GM19193 (cell line): ENCODE measurements around the gene DHCR7.

Source experiments
- POLR2A ChIP-seq: IDR thresholded peaks from 4 replicates; pipeline ENCODE4 v1.6.1; 2011; ENCODE audit not compliant: insufficient read depth, insufficient read length; ENCODE audit errors: extremely low read depth

The DHCR7 gene

DNA sequence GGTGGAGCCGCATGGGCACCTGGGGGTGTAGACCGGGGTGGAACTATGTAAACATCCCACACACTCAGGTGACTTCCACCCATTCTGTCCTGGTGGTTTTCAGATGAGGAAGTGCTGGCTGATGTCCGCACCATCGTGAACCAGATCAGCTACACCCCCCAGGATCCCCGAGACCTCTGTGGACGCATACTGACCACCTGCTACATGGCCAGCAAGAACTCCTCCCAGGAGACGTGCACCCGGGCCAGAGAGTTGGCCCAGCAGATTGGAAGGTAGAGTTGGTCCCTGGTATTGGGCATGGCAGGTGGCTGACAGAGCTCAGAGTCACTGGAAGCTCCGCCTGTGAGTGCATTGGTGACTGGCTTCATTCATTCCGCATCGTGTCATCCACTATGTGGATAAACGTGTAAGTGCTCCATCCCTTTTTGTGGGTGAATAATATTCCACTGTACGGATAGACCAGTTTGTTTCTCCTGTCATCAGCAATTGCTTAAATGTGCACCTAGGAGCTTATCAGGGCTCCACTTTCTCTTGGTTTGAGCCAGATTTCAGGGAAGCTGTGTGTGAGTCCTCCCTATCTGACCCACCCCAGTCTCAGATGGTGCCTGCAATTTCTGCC is 34.7 kb upstream of the DHCR7 start:
- no peak for TF ChIP-seq POLR2A

GRCh38 chr11:71482216-71482615 is 34.0 kb upstream of the DHCR7 start:
- no peak for TF ChIP-seq POLR2A

- TF ChIP-seq POLR2A, result no peak
These were observed 33.1 kb upstream of the DHCR7 start for GRCh38 chr11:71481101-71481960.

GRCh38 chr11:71478528-71478840 is 30.3 kb upstream of the DHCR7 start:
- no peak for TF ChIP-seq POLR2A

GRCh38 chr11:71477641-71478527 is 29.7 kb upstream of the DHCR7 start:
- no peak for TF ChIP-seq POLR2A

GRCh38 chr11:71476926-71477640 is 28.9 kb upstream of the DHCR7 start:
- no peak for TF ChIP-seq POLR2A

DNA sequence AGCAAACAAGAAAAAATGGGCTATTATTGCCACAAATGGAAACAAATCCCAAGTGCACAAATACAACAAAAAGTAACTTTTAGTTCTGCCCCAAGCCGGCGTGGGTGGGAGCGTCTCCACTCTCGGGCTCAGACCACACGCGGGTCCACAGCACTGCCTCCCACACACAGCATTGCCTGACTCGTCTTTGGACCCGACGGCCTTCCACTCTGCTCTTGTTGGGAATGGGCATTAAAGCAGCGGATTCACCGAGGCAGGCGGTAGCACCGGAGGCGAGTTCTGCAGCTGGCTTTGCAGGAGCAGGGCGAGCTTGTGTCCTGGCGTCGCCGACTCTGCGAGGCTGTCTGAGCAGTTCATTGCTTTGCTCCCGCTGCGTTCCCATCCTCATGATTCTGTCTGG is 27.8 kb upstream of the DHCR7 start:
- TF ChIP-seq POLR2A, result no peak

GRCh38 chr11:71474771-71475483 is 26.7 kb upstream of the DHCR7 start:
- no peak for TF ChIP-seq POLR2A

DNA sequence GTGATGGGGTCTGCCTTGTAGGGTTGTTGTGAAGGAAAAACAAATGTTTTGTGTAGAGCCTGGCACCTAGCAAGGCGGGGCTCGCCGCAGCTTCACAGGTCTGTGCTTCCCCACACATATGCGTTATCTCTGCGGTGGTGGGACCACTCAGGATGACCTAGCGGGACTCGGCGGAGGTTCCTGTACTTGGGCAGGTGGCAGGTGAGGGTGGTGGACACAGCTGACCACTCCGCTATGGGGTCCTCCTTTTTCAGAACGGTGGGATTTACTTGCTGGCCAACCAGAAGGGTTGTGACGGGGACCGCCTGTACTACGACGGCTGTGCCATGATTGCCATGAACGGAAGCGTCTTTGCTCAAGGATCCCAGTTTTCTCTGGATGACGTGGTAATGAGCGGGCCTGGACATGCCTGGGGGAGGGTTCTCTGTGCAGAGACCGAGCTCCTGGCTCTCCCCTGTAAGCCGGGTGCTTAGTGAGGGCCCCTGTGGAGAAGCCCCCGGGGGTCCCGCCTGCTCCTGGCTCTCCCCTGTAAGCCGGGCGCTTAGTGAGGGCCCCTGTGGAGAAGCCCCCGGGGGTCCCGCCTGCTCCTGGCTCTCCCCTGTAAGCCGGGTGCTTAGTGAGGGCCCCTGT is 26.1 kb upstream of the DHCR7 start:
- no peak for TF ChIP-seq POLR2A

GRCh38 chr11:71473793-71474080 is 25.5 kb upstream of the DHCR7 start:
- no peak for TF ChIP-seq POLR2A

DNA sequence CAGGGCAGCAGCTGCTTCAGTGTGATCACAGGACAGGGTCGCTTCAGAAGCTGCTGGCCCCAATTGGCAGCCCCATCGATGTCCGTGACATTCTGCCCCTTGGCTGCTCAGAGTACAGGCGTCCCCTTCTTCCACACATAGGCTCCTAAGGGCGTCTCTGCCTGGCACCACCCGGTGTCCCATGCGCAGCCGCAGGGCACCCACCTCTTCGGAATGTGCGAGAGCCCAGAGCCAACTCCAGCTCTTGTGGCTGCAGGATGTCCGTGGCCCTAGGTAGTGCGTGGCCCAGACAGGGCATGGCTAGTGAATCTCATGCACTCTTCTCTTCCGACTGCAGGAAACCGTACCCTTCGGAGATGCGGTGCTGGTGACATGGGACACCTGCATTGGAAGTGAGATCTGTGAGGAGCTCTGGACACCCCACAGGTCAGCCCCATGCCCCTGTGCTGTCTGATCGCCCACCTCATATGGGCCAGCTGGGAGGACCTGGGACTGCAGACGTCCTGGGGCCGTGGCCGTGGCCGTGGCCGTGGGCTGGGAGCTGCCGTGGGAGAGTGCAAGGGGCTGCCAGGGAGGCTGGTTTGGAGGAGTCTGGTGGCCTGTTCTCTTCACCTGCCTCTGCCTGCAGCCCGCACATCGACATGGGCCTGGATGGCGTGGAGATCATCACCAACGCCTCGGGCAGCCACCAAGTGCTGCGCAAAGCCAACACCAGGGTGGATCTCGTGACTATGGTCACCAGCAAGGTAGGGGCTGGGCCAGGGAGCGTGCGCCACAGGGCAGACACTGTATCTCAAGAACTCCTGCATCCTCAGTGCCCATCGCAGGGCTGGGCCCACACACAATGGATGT is 25.0 kb upstream of the DHCR7 start:
- no peak for TF ChIP-seq POLR2A

- no peak for TF ChIP-seq POLR2A
These were observed 24.2 kb upstream of the DHCR7 start for GRCh38 chr11:71472357-71472885.

DNA sequence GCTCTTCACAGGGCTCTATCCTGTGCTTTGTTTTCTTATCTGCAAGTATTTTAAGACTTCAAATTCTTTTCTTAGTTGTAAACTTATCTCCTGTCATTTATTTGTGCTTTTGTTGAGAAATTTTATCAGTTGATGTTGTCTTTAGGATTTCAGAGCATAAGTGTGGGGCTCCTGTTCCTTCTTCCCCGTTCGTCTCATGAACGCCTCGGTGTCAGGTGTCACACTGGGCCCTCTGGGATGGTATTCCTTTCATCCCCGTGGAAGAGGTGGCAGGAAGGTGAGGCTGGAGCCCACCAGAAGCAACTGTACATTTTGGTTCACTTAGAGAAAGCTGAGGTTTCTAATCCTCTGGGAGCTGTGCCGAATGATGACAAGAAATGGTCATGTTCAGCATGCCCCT is 22.8 kb upstream of the DHCR7 start:
- TF ChIP-seq POLR2A, result no peak
